H9 (cell line): ENCODE data around the gene SPC24. TPM values are rescaled to one million over a fixed set of nuclear protein-coding genes. Genes with fewer than 3 reads are reported as not detected.

Source experiments
- DNase-seq: peaks from one replicate; pipeline ENCODE4 v3.0.0-alpha.2; 2017
- H2AFZ ChIP-seq: one replicate; pipeline ENCODE4 v1.6.1; 2013; ENCODE audit warnings: mild to moderate bottlenecking, low read length, control low read depth, moderate library complexity
- H2AK5ac ChIP-seq: 2 replicates; pipeline ENCODE4 v1.6.1; 2013; ENCODE audit warnings: low read length, control low read depth, mixed read lengths; ENCODE audit not compliant: insufficient read length
- H2BK120ac ChIP-seq: one replicate; pipeline ENCODE4 v1.6.1; 2013; ENCODE audit warnings: low read depth, mild to moderate bottlenecking, low read length, control low read depth, inconsistent platforms; ENCODE audit not compliant: poor library complexity, severe bottlenecking
- H2BK12ac ChIP-seq: 2 replicates; pipeline ENCODE4 v1.6.1; 2013; ENCODE audit warnings: low read length, control low read depth, mixed read lengths, low read depth; ENCODE audit not compliant: insufficient read length
- H2BK15ac ChIP-seq: 2 replicates; pipeline ENCODE4 v1.6.1; 2013; ENCODE audit warnings: low read depth, low read length, control low read depth
- H2BK20ac ChIP-seq: one replicate; pipeline ENCODE4 v1.6.1; 2013; ENCODE audit warnings: low read depth, mild to moderate bottlenecking, low read length, control low read depth, inconsistent platforms; ENCODE audit not compliant: poor library complexity, severe bottlenecking
- H2BK5ac ChIP-seq: 2 replicates; pipeline ENCODE4 v1.6.1; 2013; ENCODE audit warnings: low read length, control low read depth, mixed read lengths; ENCODE audit not compliant: insufficient read length
- H3K14ac ChIP-seq: 2 replicates; pipeline ENCODE4 v1.6.1; 2013; ENCODE audit warnings: low read length, control low read depth; ENCODE audit not compliant: insufficient read depth
- H3K18ac ChIP-seq: 2 replicates; pipeline ENCODE4 v1.6.1; 2013; ENCODE audit warnings: low read depth, mild to moderate bottlenecking, mixed read lengths, low read length, control low read depth; ENCODE audit not compliant: insufficient read length
- H3K23ac ChIP-seq: 2 replicates; pipeline ENCODE4 v1.6.1; 2013; ENCODE audit warnings: low read length, control low read depth, mixed read lengths, low read depth; ENCODE audit not compliant: insufficient read length
- H3K23me2 ChIP-seq: 2 replicates; pipeline ENCODE4 v1.6.1; 2013; ENCODE audit warnings: low read depth, mild to moderate bottlenecking, mixed read lengths, low read length, control low read depth; ENCODE audit not compliant: insufficient read length, poor library complexity, severe bottlenecking
- H3K27ac ChIP-seq: 2 replicates; pipeline ENCODE4 v1.5.1; 2013; ENCODE audit warnings: low read length, control low read depth, mixed read lengths, low read depth; ENCODE audit not compliant: insufficient read length
- H3K27me3 ChIP-seq: 2 replicates; pipeline ENCODE4 v1.6.1; 2013; ENCODE audit warnings: low read length, control low read depth, inconsistent platforms; ENCODE audit not compliant: insufficient read depth
- H3K4ac ChIP-seq: 2 replicates; pipeline ENCODE4 v1.6.1; 2013; ENCODE audit warnings: low read depth, mild to moderate bottlenecking, control low read depth, inconsistent platforms, low read length, moderate library complexity
- H3K4me1 ChIP-seq: 2 replicates; pipeline ENCODE4 v1.6.1; 2013; ENCODE audit warnings: low read length, control low read depth, inconsistent platforms; ENCODE audit not compliant: insufficient read depth
- H3K4me2 ChIP-seq: 2 replicates; pipeline ENCODE4 v1.6.1; 2013; ENCODE audit warnings: low read length, control low read depth, mixed read lengths; ENCODE audit not compliant: insufficient read length, insufficient read depth
- H3K56ac ChIP-seq: 2 replicates; pipeline ENCODE4 v1.6.1; 2013; ENCODE audit warnings: low read depth, mild to moderate bottlenecking, mixed read lengths, low read length, control low read depth; ENCODE audit not compliant: insufficient read length
- H3K79me1 ChIP-seq: 2 replicates; pipeline ENCODE4 v1.6.1; 2013; ENCODE audit warnings: low read depth, mild to moderate bottlenecking, moderate library complexity, low read length, control low read depth, inconsistent platforms; ENCODE audit not compliant: insufficient read depth, poor library complexity, severe bottlenecking
- H3K79me2 ChIP-seq: 2 replicates; pipeline ENCODE4 v1.6.1; 2013; ENCODE audit warnings: low read length, control low read depth, inconsistent platforms; ENCODE audit not compliant: insufficient read depth
- H3K9ac ChIP-seq: 2 replicates; pipeline ENCODE4 v1.6.1; 2013; ENCODE audit warnings: low read length, control low read depth, mixed read lengths; ENCODE audit not compliant: insufficient read length; ENCODE audit errors: extremely low read depth
- H3K9me3 ChIP-seq: one replicate; pipeline ENCODE4 v1.6.1; 2013; ENCODE audit warnings: low read depth, low read length, inconsistent platforms; ENCODE audit not compliant: control insufficient read depth
- H3T11ph ChIP-seq: one replicate; pipeline ENCODE4 v1.6.1; 2013; ENCODE audit warnings: mild to moderate bottlenecking, low read length, control low read depth, inconsistent platforms
- H4K20me1 ChIP-seq: one replicate; pipeline ENCODE4 v1.6.1; 2013; ENCODE audit not compliant: control insufficient read depth, insufficient read length, insufficient read depth
- H4K5ac ChIP-seq: 2 replicates; pipeline ENCODE4 v1.6.1; 2013; ENCODE audit warnings: low read depth, mild to moderate bottlenecking, mixed read lengths, low read length, control low read depth; ENCODE audit not compliant: insufficient read length
- H4K8ac ChIP-seq: replicated peaks from 2 replicates; pipeline ENCODE4 v1.6.1; 2013; ENCODE audit warnings: low read length, control low read depth, mixed read lengths, low read depth; ENCODE audit not compliant: insufficient read length
- H4K91ac ChIP-seq: 2 replicates; pipeline ENCODE4 v1.6.1; 2013; ENCODE audit warnings: low read depth, mild to moderate bottlenecking, moderate library complexity, mixed read lengths, low read length, control low read depth; ENCODE audit not compliant: insufficient read length
- H3K27ac Mint-ChIP-seq, 3 experiments: 2 replicates in 2 of 3; 3 replicates in 1 of 3; pipeline ENCODE4 v1.8.0; 2020 to 2021; ENCODE audit warnings: mixed read lengths in 3 of 3, mild to moderate bottlenecking in 1 of 3, moderate library complexity in 1 of 3
- H3K27me3 Mint-ChIP-seq: 2 replicates; pipeline ENCODE4 v1.8.0; 2021; ENCODE audit warnings: low read depth, mild to moderate bottlenecking, moderate library complexity, mixed read lengths
- H3K36me3 Mint-ChIP-seq, 3 experiments: 2 replicates in 2 of 3; 3 replicates in 1 of 3; pipeline ENCODE4 v1.8.0; 2020 to 2021; ENCODE audit warnings: low read depth in 3 of 3, mixed read lengths in 3 of 3; ENCODE audit not compliant: insufficient read depth in 1 of 3
- H3K4me1 Mint-ChIP-seq, 2 experiments: 2 replicates each; pipeline ENCODE4 v1.8.0; 2020; ENCODE audit warnings: mixed read lengths in 2 of 2
- H3K4me3 Mint-ChIP-seq, 2 experiments: 2 replicates in 1 of 2; 3 replicates in 1 of 2; pipeline ENCODE4 v1.8.0; 2020 to 2021; ENCODE audit warnings: mild to moderate bottlenecking in 2 of 2, mixed read lengths in 2 of 2, moderate library complexity in 1 of 2
- H3K9me3 Mint-ChIP-seq, 2 experiments: 2 replicates in 1 of 2; 3 replicates in 1 of 2; pipeline ENCODE4 v1.8.0; 2020; ENCODE audit warnings: mild to moderate bottlenecking in 2 of 2, mixed read lengths in 2 of 2, moderate library complexity in 1 of 2
- CTCF ChIP-seq: fragments of 200-600 bp; sonication (generic); conservative IDR thresholded peaks from 3 replicates; pipeline ENCODE4 v1.8.0; 2021; ENCODE audit warnings: antibody characterized with exemption, mild to moderate bottlenecking
- WGBS: extraction: QIAGEN DNeasy Blood & Tissue Kit; methylation state at CpG from one replicate; pipeline ENCODE4 v1.1.7; 2013; ENCODE audit warnings: missing lambda C conversion rate, low lambda C conversion rate, mixed read lengths; ENCODE audit not compliant: insufficient read length; ENCODE audit errors: extremely low coverage; 5-methylcytosine and 5-hydroxymethylcytosine counted together
- total RNA-seq: library from RNA; stranded (reverse); gene quantifications from 2 replicates; pipeline ENCODE4 v1.2.1, GENCODE V29; 2021

Gene SPC24
- total RNA-seq, 1 experiment from 2014 or later, result 51.5 TPM

- peaks cover 2% of the 10 kb centered on the region; the same call in 1 of the 2 replicates for H3K27me3 Mint-ChIP-seq
- H3K14ac ChIP-seq, result no peak overlapping the region
- H2BK15ac ChIP-seq, result no peak overlapping the region
- H3T11ph ChIP-seq, result no peak overlapping the region
- H2BK5ac ChIP-seq, result no peak overlapping the region
- H4K8ac ChIP-seq, result no peak overlapping the region
- no peaks in the 10 kb centered on the region for H3K9me3 ChIP-seq
- no peak overlapping the region for H3K18ac ChIP-seq
- H4K91ac ChIP-seq, result no peak overlapping the region
- peaks cover 6 to 13% of the 10 kb centered on the region in 2 experiments for H3K4me1 Mint-ChIP-seq
- peak overlapping the region in 1 of 2 experiments; percentile 38; a peak in 3 of 5 replicates for H3K4me3 Mint-ChIP-seq
- no peak overlapping the region for H3K27ac ChIP-seq
- H2AK5ac ChIP-seq, result no peak overlapping the region
- no peak for TF ChIP-seq CTCF
- H2AFZ ChIP-seq, result no peak overlapping the region
- H3K36me3 Mint-ChIP-seq, result peaks cover 9 to 34% (median 32%) of the 10 kb centered on the region in 3 experiments; a peak in 6 of 7 replicates
- H3K56ac ChIP-seq, result no peak overlapping the region
- no peaks in the 10 kb centered on the region for H3K79me1 ChIP-seq
- H3K23me2 ChIP-seq, result peaks cover 4% of the 10 kb centered on the region
- no peak overlapping the region for H3K4ac ChIP-seq
- WGBS, result no CpG with 5 or more reads among the region's 12 CpGs
- H3K9ac ChIP-seq, result no peak overlapping the region
- H3K9me3 Mint-ChIP-seq, result no peaks in the 10 kb centered on the region
- H4K5ac ChIP-seq, result no peak overlapping the region
- no peak overlapping the region for H2BK20ac ChIP-seq
- H3K4me1 ChIP-seq, result no peaks in the 10 kb centered on the region; the same call in 1 of the 2 replicates
- no peaks in the 10 kb centered on the region for H4K20me1 ChIP-seq
- no peak overlapping the region for H2BK120ac ChIP-seq
- H3K23ac ChIP-seq, result no peak overlapping the region
- no peak for DNase-seq
- H3K27ac Mint-ChIP-seq, result no peak overlapping the region; a peak in 1 of 7 replicates
- H3K4me2 ChIP-seq, result no peak overlapping the region
- H3K27me3 ChIP-seq, result no peaks in the 10 kb centered on the region
- no peaks in the 10 kb centered on the region for H3K79me2 ChIP-seq
- no peak overlapping the region for H2BK12ac ChIP-seq
Observed at GRCh38 chr19:11195681-11196080, 40.1 kb upstream of the SPC24 start.
